GM19397 (cell line): ENCODE data around the gene SMIM41.
A peak's percentile ranks its signal among the peaks of the same experiment; 100 is the strongest.

Experiments used
- ATAC-seq: cut with Tn5 transposase; IDR thresholded peaks from one replicate; pipeline ENCODE4 v1.9.1; 2021; ENCODE audit warnings: mild to moderate bottlenecking, moderate library complexity; ENCODE audit not compliant: unreplicated experiment

The SMIM41 gene

DNA sequence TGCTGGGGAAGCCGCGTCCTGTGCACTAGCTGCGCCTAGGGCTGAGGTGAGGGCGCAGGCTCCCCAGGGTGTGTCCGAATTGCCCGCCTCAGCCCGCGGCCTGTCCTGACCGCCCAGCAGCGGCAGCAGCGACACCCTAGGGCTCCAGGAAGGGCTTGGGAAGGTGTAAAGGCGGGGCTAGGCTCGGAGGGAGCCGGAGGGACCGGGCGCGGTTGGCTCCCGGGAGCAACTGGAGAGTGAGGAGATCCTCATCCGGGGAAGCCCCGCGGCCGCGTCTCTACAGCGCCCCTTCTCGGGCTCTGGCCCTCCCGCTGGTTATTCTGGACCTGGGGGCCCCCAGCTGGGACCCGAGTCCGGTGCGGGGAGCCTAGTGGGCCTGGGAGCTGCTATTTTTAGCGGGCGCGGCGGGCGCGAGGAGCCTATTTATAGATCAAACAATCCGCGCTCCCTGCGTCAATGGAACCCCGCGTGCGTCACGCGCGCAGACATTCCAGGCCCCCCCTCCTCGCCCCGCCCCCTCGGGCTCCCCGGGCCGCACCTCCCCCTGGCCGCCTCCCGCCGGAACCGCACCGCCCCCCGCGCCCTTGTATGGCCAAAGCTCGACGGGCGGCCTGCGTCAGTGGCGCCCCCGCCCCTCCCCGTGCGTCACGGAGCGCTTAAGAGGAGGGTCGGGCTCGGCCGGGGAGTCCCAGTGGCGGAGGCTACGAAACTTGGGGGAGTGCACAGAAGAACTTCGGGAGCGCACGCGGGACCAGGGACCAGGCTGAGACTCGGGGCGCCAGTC, 28.6 kb upstream of the SMIM41 start, which contains the start of gene NR4A1:
Gene NR4A1 (plus strand): TSS at position 685 of the 784 bp plus-strand sequence. CDS start 2,887 bp downstream, outside the sequence.
- peak; percentile 82 for ATAC-seq

DNA sequence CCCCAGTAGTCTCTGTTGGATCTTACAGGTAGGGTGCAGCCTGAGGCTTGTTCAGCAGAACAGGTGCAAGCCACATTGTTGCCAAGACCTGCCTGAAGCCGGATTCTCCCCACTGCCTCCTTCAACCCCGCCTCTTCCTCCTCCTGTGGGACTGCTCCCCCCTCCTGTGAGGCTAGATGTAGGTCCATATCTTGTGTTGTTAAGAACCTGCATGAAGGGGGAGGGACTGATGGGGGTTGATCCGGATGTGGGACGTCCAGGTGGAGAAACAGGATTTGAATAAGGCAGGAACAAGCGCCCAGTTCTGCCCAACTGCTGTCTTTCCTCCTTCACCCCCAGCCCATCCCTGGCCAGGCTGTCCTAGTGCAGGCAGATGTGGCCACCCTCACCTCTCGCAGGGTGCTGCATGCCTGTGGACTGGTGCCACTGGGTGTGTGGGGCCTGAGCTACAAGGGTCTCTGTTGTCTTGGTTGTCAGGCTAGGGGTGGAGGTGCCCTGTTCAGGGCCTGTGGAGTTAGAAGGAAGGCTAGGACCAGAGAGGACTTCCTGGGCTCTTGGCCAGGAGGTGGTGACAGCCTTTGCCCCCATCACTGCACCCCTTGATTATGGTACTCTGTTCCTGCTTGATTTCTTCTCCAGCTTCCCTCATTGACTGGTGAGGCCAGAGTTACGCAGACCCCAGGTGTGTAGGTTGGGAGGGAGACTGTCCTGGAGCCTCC, 26.9 kb upstream of the SMIM41 start:
- no peak for ATAC-seq

DNA sequence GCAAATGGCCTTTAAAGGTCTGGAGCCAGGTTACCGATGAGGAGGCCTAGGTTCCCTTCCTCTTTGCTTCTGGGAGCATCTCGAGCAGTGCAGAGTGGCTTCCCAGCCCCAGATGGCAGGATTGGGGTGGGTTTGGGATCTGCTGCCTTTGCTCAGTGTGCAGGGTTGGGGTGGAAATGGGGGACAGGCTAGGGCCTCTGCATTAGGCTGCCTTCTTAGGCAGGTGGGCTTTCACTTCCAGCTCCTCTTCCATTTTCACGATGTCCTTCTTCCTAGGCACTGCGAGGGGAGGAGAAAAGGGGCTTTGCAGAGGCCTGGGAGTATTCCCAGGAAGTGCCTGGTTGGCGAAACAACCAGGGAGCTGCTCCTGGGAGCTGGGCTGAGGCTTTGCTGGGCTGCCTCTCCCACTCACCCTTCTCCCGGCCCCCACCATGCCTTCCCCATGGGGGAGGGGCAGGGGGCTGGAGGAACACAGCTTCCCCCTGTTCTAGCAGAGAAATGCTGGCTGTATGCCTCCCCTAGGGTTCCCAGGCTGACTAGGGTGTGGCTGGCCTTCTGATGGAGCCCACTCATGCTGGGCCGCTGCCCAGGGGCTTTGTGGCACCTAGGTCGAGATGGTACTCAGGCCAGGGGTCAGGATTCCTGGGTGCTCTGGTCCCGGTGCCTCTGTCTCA, 25.8 kb upstream of the SMIM41 start:
- no peak for ATAC-seq

DNA sequence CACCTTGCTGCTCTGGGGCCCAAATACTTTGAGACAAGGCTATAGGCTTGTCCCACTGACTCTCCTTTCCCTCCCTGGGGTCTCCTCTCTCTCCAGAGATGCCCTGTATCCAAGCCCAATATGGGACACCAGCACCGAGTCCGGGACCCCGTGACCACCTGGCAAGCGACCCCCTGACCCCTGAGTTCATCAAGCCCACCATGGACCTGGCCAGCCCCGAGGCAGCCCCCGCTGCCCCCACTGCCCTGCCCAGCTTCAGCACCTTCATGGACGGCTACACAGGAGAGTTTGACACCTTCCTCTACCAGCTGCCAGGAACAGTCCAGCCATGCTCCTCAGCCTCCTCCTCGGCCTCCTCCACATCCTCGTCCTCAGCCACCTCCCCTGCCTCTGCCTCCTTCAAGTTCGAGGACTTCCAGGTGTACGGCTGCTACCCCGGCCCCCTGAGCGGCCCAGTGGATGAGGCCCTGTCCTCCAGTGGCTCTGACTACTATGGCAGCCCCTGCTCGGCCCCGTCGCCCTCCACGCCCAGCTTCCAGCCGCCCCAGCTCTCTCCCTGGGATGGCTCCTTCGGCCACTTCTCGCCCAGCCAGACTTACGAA, 25.2 kb upstream of the SMIM41 start:
- no peak for ATAC-seq

DNA sequence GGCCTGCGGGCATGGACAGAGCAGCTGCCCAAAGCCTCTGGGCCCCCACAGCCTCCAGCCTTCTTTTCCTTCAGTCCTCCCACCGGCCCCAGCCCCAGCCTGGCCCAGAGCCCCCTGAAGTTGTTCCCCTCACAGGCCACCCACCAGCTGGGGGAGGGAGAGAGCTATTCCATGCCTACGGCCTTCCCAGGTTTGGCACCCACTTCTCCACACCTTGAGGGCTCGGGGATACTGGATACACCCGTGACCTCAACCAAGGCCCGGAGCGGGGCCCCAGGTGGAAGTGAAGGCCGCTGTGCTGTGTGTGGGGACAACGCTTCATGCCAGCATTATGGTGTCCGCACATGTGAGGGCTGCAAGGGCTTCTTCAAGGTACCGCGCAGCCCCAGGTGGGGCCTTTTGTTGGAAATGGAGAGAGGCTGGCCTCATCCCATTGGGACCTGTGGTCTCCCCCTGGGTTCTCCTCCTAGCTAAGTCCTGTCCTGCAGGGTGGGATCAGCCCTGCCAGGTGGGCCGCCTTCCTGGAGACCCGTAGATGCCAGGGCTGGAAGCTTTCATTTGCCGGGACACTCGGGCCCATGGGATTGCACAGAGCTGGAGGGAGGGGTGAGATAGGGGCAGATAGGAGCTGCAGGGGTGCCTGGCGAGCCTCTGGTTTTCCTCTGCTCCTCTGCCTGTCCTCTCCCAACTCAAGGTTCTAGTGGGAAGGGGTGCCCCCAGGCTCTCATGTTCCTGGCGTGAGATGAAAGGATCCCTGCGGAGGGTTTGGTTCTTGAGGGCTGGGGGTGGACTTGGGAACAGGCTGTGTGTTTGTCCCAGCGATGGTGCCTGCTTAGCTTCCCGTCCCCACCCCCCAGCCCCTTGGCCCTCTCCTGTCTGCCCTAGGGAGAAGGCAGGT, 24.4 kb upstream of the SMIM41 start:
- ATAC-seq, result no peak

DNA sequence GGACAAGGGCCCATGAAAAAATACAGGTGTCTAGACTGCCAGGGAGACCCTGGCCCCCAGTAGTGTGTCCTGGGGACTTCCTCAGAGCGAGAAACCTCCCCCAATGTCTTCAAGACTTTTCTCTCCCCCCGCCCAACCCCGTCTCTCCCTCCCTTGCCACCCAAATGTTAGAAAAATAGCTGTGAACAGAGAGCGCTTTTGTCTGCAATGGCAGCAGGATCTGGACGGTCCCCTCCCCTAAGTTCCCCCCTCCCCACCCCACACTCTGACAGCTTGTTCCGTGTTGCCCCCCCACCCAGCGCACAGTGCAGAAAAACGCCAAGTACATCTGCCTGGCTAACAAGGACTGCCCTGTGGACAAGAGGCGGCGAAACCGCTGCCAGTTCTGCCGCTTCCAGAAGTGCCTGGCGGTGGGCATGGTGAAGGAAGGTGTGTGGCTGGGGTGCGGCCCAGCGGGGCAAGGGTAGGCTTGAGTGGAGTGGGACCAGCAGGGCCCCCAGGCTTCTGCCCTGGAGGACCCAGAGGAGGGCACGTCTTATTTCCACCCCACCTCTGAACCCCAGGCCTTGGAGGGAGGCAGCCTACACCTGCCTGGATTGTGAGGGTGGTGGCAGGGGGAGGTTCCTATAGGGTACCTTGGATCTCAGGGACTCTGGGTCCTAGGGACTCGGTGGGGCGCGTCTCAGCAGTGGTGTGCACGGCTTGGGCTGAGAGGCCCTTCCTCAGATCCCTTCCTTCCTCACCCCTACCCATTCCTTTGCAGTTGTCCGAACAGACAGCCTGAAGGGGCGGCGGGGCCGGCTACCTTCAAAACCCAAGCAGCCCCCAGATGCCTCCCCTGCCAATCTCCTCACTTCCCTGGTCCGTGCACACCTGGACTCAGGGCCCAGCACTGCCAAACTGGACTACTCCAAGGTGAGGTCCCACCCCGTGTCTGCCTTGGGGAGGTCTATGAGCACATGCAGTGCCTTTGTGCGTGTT, 23.5 kb upstream of the SMIM41 start:
- no peak for ATAC-seq

DNA sequence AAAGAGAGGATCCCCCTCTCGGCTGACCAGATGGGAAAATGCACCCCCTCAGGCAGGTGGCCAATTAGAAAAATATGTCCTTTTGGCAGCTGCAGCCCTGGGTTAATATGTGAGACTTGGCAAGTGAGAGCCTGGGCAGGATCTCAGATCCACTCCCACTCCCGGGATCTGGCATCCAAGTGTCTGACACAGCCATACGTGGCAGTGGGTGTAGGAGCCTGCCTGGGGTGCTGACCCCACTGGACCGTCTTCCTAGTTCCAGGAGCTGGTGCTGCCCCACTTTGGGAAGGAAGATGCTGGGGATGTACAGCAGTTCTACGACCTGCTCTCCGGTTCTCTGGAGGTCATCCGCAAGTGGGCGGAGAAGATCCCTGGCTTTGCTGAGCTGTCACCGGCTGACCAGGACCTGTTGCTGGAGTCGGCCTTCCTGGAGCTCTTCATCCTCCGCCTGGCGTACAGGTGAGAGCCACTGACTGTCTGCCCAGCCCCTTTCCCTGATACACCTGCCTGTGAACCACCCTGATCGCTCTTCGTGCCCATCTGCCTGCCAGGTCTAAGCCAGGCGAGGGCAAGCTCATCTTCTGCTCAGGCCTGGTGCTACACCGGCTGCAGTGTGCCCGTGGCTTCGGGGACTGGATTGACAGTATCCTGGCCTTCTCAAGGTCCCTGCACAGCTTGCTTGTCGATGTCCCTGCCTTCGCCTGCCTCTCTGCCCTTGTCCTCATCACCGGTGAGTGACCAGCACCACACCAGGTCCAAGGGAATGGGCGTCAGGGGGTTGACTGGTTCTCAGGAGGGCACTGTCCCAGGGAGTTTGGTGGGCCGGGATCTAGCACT, 22.5 kb upstream of the SMIM41 start:
- ATAC-seq, result no peak

DNA sequence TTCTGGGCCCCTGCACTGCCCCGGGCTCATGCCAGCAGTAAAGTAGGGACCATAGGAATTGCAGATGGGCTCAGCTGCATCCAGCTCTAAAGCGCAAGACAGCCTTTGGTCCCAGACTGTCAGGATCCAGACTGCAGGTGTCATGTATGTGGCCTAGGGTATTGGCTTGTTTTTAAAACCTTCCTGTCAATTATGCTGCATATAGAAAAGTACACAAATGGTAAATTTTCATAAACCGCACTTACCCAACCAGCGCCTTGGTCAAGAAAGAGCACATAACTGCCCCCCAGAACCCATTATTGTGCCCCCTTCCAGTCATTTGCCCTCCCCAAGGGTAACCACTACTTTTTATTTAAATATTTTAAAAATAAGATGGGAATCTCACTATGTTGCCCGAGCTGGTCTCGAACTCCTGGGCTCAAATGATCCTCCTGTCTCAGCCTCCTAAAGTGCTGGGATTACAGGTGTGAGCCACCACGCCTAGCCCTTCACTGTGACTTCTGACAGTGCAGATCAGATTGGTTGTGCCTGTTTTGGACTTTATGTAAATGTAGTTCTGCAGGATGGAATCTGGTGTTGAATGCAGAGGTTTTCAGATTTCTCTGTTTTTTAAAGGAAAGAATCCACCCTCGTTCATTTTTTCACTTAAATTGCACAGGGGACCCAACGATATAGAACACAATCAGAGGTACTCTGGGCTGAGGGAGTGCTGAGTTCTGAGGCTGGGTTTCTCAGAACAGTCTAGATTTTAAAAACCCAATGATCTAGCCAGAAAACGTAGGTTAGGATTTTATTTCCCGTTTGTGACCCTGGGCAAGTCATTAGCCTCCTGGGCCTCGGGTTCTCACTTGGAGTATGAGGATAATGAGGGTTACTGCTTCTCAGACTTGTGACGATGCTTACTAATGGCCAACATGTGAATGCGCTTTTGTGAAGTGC, 21.6 kb upstream of the SMIM41 start:
- ATAC-seq, result no peak

DNA sequence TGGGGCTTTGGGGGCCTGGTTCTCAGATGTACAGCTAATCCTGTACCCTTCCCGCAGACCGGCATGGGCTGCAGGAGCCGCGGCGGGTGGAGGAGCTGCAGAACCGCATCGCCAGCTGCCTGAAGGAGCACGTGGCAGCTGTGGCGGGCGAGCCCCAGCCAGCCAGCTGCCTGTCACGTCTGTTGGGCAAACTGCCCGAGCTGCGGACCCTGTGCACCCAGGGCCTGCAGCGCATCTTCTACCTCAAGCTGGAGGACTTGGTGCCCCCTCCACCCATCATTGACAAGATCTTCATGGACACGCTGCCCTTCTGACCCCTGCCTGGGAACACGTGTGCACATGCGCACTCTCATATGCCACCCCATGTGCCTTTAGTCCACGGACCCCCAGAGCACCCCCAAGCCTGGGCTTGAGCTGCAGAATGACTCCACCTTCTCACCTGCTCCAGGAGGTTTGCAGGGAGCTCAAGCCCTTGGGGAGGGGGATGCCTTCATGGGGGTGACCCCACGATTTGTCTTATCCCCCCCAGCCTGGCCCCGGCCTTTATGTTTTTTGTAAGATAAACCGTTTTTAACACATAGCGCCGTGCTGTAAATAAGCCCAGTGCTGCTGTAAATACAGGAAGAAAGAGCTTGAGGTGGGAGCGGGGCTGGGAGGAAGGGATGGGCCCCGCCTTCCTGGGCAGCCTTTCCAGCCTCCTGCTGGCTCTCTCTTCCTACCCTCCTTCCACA, 20.7 kb upstream of the SMIM41 start:
- no peak for ATAC-seq

DNA sequence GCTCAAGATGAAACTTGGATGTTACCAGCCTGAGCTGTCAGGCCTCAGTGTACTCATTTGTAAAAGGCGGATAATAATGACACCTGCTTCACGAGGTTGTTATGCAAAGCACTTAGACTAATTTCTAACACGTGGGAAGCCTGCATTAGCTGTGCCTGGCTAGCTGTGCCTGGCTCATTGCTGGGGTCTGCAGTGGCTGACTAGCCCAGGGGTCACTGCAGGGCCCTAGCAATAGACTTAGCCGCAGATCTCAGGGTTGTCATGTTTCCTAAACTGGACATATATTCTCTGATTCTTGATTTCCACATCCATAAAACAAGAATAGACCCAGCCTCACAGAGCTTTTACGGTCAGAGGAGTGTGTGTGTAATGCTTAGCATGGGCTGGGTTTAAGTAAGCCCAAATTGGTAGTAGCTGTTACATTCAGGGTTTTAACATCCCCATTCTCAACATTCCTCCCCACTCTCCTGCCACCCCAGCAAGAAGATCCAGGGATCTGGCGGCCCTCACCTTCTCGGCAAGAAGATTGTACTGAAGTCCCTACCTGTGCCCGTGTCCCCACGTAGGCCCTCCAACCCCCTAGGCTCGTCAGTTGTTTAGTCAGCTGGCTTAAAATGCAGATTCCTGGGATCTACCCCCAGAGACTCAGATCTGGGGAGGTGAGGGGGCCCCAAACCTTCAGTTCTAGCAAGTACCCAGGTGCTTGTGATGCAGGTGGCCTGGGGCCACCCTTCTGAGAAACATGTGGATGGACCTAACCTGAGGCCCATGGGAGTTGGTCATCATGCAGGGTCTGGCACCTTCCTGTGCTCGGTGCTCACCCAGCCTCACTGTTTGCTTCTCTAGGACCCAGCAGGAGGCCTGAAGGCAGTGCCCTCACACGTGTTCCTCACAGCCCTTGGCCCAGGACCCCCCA, 19.7 kb upstream of the SMIM41 start:
- ATAC-seq, result no peak

DNA sequence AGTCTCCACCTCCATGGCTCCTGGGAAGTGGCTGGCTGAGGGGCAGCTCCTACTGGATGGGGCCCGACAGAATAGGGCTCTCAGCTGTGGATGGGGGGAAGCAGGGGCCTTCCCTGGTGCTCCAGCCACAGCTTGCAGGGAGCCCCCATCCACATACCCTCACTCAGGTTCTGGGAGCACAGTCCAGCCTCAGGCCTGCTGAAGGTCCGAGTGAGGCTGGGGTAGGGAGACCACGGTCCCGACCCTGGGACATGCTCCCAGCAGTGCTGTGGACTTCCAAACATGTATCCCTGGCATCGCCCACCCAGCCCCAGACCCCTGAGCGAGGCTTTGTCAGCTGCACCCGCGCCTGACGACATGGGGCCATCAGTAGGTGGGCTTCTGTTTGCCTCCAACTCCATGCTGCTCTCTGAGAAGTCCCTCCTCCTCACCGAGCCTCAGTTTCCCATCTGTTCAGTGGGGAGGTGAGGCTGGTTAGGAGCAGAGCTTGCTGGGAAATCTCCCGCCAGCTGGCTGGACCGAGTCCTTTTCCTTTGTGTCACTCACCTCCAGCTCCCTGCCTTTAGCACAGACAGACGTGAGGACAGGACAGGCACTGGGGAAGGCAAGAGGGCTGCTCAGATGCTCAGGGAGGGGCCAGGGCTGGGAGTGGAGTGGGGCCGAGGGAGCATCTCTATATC, 18.9 kb upstream of the SMIM41 start:
- no peak for ATAC-seq

DNA sequence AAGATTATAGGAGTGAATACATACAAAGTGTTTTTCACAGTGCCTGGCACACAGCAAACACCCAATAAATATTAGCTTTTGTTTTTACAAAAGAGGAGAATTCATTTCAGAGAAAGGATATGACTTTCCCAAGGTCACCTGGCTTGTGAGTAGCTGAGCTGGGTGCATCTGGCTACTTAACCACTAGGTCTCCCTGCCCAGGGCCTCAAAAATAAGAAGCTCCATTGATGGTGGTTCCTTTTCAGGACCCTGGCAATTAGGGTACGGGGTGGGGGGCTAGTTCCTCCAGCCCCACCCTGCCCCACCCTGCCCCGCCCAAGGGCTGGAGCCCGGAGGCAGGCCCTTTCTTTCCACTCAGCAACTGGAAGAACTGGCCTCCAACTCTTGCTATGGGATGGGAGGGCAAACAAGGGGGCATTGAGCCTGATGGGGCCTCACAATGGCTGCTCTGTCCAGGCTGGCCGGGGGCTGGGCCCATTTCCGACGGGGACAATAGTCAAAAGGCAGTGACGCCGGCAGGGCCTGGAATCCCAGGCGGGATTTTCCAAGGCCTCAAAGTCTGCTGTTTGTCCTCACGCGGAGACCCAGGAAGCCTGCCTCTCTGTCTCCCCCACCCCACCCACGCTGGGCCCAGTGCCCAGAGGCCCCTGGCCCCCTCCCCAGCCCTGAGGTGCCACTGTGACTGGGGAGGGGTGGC, 17.9 kb upstream of the SMIM41 start:
- ATAC-seq, result no peak

DNA sequence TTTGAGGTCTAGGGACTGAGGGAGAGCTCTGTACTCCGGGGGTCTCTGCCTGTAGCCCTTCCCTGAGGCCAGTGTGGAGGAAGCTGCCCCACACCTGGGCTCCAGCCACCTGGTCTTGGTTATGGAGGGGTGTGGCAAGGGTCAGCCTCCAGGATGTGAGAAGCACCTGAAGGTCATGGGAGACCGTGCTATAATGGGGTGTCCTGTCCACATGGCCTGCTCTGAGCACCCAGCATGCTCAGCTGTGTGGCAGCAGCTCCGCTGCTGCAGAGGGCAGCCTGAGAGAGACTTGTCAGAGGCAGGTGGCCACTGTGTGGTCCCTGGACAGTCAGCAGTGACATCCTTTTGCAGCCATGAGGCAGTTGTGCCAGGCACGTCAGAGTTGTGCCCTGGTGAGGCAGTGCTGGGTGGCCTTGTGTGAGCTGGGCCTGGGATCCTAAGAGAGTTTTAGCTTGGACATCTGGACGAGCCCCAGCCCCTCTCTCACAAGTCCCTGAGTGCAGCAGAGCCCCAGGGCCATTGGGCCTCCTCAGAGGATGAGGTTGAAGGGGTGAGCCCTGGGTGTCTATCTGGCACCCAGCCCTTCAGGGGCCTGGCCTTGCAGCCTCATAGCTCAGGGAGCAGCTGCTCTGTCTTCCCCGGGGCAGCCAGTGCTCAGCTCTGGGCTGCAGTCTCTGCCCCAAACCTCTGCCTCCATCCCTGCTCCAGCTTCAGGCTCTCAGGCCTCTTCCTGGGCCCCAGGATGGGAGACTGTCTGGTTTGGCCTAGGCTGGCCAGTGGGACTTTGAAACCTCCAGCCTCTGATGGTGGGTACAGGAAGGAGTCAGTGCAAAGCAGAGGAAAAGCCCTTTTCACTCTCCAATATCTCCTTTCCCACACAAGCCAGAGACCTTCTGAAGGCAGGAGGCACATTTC, 17.1 kb upstream of the SMIM41 start:
- ATAC-seq, result no peak
